NK-92 treated with Interleukin-12 subunit alpha and Interleukin-12 subunit beta, amount 100 ng/mL, for 24 hours (cell line): ENCODE measurements around the gene MNT.

ENCODE experiments used
- DNase-seq: peaks from one replicate; lab custom pipeline; 2025; lab: John Stamatoyannopoulos, UW

MNT gene

DNA sequence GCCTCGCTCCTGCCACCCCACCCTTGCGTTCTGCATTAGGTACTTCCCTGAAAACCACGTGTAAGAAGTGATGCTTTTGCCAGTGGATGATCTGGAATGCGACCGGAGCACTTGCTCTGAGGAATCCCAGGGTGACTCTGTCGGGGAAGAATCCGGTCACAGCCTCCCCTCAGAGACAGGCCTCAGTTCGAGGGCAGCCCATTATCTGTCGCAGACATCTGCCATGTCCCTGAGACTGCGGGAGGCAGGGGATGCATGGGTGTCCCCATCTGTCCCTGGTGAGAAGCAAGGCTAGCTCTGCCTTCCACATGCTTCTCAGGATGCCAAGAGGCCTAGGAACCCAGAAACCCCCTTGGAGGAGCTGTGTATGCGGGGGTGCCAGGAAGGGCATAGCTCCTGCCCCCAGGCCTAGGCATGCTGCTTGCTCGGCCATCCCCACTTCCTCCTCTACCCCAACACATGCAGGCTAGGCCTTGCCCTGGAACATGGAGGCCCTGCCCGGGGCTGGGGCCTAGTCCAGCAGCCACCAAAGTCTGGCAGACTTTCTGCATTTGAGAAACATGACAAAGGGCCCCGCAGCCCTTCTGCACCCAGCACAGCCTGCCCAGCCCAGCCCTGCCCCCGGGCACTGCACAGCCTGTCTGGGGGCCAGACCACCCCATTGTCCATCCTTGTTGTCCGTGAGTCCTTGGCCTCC, 20.5 kb downstream of the MNT start:
- DNase-seq: no peak

DNA sequence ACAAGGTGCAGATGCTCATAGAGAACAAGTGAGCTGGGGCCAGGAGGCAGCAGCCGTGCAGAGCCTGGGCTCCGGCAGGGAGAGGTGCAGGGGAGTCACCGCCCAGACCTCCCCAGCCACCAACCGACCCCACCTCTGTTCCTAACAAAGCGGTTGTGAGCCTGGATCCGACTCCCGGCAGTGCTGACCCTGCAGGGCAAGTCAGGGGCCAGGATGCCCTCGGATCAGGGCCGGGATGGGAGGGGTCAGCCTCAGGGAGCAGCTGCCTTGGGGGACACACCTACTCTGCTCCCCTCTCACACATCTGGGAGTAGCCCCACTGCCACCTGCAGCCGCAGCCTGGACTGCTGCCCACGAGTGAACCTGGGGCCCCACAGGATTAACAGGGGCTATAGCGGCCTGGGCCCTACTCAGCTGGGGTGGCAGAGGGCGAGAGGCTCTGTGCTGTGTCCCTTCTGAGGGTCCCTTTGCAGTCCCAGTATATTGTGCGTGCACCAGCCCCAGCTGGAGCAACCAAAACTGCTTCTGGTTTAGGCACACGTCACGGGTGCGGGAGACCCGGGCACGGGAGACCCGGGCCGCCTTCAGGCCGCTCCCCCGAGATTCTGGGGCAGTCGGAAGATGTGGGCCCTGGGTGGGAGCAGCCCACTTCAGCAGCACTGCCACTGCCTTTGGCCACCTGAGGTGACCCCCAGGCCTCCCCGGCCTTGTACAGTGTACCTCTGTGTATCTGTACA, 21.2 kb downstream of the MNT start:
- DNase-seq: no peak

DNA sequence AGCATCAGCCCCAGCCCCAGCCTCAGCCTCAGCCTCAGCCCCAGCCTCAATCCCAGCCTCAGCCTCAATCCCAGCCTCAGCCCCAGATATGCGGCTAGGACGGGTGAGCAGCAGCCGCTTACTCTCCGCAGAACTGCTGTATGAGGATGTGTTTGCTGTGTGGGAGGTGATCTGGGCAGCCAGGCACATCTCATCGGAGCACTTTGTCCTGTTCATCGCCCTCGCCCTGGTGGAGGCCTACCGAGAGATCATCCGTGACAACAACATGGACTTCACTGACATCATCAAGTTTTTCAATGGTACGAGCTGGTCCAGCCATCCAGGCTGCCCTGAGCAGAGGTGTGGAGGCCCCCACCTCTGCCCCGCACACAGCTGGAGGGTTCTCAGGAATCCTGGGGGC, 22.0 kb downstream of the MNT start:
- DNase-seq: no peak

DNA sequence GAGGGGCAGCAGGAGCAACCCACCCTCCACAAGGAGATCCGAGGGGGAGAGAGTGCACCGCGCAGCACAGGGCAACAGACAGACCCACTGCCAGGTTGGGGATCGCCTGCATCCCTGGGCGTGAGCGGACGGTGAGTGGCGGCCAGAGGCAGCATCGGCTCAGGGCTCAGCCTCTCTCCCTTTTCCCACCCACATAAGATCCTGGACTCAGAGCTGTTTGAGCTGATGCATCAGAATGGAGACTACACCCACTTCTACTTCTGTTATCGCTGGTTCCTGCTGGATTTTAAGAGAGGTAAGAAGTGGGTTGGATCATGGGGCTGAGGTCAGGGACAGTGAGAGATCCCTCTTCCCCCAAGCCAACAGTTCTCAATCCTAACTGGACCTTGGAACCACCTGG, 23.2 kb downstream of the MNT start:
- no peak for DNase-seq

DNA sequence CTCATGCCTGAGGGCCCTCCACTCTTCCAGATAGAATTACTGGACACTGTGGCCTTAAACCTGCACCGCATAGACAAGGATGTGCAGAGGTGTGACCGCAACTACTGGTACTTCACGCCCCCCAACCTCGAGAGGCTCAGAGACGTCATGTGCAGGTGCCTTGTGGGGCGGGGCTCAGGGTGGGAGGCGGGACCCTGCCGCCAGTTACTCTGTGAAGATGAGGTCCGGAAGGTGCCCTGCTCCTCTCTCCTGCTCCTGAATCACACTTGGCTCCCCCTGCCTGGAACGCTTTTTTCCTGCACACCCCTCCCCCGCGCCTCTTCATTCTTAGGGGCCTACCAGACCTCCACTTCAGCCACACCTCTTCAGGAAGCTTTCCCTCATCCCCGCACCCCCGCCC, 24.8 kb downstream of the MNT start:
- DNase-seq: no peak

DNA sequence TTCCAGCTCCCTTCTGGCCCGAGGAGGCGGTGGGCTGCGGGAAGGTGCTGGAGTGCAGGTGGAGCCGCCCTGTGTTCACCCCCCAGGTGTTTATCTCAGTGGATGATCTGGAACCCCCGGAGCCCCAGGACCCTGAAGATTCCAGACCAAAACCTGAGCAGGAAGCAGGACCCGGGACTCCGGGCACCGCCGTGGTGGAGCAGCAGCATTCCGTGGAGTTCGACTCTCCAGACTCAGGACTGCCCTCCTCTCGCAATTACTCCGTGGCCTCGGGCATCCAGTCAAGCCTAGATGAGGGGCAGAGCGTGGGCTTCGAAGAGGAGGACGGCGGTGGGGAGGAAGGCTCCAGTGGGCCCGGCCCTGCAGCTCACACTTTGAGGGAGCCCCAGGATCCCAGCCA, 25.5 kb downstream of the MNT start:
- DNase-seq: no peak

DNA sequence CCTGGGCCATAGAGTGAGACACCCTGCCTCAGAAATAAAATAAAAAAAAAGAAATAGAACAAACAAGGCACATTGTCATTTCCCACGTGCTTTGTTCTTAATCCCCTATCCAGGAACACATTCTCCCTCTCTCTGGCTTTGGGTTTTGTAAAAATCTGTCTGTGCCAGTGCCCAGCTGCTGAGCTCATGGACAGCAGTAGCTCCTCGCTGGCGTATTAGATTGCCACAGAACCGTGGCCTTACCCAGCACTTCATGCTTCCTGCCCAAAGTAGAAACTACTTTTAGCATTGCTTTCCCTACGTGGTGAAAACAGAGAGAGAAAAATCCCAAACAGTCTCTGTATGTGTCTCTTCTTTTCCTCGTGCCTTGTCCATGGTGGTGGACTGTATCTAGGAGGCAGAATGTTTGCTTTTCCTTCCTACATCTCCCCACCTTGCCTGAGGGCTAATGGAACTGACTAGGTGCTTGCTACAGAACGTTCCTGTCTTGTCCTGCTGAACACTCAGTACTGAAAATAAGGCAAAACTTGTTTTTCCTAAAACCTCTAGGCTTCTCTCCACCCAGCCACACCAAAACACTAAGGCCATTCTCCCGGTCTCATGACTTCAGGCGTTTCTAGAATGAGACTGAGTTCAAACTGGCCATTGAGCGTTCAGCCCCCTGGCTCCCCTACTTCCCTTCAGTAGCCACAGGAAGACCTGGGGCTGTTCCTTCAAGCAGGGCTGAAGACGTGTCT, 26.1 kb downstream of the MNT start:
- DNase-seq: no peak

DNA sequence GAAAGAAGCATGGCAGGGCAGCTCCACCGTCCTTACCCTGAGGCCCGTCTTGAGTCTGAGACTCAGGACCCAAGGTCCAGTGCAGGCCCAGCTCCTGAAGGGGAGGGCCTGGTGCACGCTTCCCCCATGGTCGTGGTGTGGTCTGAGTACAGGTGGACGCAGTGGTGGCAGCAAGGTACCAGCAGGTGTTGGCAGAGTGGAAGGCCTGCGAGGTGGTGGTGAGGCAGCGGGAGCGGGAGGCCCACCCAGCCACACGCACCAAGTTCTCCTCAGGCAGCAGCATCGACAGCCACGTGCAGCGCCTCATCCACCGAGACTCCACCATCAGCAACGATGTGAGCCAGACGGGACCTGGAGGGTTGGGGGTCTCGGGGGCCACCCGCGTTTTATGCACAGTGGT, 27.7 kb downstream of the MNT start:
- DNase-seq: no peak

DNA sequence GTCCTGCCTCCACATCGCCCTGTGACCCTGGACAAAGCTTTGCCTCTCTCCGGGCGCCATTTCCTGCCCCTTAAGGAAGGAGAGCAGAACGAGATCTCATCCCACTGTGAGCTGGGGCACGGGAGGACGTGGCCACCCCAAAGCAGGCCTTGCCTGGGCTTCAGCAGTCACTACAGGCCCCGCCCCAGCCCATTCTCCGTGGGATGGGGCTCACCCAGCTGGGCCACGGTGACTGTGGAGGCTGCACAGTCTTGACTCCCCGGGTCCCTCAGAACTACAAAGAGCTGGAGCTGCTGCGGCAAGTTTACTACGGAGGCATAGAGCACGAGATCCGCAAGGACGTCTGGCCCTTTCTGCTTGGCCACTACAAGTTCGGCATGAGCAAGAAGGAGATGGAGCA, 28.2 kb downstream of the MNT start:
- DNase-seq: no peak

DNA sequence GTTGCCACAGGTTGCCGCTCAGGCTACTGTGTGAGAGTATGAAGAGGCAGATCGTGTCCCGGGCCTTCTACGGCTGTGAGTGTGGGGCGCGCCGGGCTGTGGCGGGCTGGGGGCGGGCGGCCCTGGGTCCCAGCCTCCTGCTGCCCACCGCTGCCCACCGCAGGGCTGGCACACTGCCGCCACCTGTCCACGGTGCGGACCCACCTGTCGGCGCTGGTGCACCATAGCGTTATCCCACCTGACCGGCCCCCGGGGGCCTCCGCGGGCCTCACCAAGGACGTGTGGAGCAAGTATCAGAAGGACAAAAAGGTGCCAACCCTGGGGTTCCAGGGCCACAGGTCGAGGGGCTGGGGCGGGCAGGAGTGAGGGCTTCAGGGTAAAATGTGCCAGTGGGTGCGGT, 28.7 kb downstream of the MNT start:
- no peak for DNase-seq

DNA sequence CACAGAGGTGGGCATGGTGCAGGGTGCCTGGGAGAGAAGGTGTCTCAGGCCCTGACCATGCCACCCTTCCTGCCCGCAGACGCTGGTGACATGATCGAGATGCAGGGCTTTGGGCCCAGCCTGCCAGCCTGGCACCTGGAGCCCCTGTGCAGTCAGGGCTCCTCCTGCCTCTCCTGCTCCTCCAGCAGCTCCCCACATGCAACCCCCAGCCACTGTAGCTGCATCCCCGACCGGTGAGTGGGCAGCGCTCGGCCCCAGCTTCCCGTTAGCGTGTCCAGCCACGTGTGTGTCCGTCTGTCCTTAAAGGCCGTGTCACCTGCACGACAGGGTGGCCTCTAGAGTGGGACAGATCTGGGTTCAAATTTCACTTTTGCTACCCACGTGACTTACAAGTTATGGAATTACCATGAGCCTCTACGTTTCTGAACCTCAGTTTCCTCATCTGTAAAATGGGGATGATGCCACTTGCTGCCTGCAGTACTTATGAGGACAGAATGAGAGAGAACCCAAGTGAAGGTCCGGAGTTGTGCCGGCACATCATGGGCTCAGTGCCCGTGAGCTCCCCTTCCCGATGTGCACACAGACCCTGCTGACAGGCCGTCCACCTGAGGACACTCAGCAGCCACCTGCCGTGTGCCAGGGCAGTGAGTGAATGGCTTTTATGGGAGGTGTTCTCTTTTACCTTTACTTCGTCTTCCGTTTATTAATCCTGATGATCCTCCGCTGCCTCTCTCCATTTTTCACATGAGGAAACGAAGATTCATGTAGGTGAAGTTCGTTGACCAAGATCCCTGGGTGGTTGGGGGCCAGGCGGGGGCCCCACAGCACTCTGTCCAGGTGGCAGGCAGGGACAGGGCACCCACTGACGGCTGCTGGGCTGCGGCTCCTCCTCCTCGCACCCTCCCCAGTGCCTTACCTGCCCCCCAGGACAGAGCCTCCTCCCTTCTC, 29.4 kb downstream of the MNT start:
- no peak for DNase-seq

DNA sequence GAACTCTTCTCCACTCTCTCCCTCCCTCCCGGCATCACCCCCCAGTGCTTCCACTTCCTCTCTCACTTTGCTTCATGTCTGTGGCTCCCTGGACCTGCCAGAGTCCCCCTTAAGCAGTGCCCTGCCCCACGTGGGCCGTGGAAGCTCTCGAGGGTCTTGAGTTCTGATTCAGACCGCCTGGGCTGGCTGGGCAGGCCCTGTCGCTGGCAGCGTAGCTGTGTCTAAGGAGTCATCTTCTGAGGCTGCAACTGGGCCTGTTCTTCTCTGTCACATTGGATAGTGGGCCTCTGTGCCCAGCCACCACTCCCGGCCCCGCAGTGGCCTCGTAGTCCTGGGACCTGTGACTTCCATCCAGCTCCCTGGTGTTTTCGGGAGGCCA, 30.7 kb downstream of the MNT start:
- DNase-seq: no peak

DNA sequence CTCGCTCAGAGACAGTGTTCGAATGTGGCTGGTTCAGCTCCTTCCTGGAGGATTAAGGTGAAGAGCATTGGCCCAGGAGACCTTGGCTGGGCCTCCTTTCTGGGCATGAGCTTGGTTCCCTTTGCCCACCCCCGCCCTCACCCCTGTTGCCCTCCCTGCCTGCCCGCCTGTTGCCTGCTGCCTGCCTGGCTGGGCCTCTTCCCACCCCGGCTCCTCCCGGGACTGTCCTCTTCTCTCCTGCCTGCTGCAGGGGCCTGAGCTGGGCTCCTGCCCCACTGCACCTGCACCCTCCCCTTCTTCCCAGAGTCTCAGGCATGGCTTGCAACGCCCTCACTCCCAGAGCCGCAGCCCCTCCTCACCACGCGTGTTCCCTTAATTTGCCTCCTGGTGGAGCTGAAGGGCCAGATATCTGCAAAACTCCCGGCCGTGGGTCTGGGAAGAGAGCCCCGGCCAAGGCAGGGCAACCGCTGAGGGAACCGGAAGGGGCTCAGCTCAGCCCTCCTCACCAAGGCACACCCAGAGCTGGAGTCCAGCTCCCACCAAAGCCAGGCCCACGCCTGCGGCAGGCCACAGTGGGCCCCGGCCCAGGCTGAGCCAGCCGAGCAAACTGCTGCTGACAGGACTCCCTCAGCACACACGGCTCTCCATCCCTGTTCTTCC, 31.2 kb downstream of the MNT start:
- no peak for DNase-seq

DNA sequence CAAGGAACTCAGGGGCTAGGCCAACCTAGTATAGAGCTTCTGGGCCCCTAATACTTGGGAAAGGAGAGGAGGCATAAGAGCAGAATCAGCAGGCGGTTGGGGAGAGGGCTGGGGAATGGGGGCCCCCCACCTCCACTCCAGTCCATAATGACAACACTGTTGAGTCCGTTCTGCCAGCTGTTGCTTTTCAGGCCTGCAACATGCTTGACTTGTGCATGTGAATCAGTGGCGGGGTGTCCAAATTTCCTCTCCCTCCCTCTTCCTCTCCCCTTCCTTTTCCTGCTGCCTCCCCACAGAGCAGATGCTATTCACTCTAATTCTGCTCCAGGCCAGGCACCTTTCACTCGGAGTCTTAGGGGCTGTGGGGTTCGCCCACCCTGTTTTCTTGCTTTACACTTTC, 31.8 kb downstream of the MNT start:
- no peak for DNase-seq

DNA sequence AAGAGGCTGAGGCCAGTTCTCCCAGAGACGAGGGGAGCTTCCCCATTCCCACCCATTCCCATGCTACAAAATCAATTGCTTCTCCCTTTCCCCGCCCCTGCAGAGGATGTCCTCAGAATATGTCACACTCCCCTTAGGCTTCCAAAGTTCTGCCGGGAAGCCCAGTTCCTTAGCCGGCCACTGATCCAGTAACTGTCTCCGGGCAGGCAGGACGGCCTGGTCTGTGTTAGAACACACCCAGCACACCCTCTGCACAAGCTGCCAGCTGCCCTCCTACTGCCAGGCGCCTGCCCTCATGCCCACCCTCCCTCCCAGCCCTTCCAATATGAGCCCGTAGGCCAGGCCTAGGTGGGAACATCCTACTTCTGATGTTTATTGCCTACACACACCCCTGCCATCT, 32.5 kb downstream of the MNT start:
- DNase-seq: no peak

DNA sequence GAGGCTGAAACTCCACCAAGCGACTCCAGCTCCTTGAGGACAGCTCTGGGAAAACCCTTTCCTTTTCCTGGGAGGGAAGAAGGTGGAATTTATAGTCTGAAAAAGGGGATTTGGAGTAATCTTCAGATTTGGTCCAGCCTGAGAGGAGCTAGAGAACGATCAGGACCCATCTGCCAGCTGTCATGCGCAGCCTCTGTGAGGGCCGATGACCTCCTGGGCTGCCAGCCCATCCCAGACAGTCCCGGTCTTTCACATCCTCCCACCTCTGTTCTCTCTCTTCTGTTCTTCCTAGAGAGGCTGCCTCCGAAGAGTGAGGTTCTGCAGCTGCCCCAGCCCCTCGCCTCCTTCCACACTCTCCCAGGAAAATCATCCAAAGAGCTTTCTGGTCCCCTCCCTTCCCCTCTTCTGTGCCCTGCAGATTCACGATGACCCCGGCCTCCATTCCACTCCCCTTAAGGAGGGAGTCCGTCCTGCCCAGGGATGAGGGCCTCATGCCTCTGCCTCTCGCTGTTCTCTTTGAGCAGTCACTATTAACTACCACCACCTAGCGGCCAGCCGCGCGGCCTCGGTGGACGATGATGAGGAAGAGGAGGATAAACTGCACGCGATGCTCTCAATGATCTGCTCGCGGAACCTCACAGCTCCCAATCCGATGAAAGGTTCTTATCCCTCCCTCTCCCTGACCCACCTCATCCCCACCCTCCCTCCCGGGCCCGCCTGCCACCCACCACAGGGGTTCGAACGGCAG, 33.9 kb downstream of the MNT start:
- no peak for DNase-seq

DNA sequence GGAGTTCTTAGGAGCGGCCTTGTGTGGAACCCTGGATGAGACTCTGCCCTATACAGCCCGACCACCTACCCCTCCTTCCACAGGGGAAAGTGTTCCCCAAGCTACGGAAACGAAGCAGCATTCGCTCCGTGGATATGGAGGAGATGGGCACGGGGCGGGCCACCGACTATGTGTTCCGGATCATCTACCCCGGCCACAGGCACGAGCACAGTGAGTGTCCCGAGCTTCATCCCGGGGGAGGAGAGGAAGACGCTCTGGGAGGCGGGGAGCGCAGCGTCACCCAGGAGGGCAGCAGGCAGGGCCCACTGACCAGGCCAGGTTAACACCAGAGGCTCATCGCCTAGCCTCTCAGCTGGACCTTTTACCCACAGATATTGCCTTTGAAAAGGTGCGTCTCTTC, 35.7 kb downstream of the MNT start:
- DNase-seq: no peak

DNA sequence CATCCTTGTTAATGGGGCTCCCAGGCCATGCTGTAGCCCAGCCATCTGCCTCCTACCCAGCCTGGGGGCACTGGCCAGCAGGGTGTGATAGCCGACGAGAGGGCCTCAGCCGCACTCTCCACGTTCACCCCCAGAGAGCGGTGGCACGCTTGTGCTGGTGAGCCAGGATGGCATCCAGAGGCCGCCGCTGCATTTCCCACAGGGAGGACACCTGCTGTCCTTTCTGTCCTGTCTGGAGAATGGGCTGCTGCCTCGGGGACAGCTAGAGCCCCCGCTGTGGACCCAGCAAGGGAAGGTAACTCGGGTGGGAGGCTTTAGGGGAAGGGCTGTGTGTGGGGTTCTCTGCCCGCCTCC, 36.1 kb downstream of the MNT start:
- DNase-seq: no peak

DNA sequence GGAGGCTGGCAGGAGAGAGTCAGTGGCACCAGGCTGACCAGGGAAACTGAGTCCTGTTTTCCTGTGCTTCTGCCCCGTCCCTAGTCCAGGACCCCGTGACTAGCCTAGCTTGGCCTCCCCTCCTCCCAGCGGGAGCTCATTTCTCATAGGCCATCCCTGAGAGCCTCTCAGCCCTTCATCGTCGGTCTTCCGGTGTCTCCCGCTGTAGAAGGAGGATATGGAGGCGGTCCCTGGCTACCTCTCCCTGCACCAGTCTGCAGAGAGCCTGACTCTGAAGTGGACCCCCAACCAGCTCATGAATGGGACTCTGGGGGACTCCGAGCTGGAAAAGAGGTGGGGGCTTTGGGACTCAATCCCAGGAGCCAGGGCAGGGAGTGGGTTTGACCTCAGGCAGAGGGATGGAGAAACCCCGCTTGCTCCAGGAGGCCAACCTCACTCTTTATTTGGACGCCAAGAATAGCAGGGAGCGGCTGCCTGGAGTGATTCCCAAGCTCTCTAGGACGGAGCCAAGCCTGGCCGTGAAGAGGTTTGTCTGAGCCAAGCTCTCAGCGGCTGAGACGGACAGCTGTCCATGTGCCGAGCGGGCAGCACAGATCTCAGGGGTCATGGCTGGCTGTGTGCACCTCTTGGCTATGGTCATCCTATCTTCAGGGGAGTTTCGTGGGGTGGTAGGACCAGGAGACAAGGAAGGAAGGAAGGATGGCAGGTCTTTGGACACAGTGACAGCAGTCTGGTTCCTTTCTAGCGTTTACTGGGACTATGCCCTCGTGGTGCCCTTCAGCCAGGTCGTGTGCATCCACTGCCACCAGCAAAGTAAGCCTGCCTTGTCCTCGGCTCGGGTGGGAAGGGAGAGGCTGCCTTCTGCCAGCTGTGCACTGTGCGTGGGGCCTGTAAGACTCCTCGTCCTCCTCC, 36.8 kb downstream of the MNT start:
- no peak for DNase-seq

DNA sequence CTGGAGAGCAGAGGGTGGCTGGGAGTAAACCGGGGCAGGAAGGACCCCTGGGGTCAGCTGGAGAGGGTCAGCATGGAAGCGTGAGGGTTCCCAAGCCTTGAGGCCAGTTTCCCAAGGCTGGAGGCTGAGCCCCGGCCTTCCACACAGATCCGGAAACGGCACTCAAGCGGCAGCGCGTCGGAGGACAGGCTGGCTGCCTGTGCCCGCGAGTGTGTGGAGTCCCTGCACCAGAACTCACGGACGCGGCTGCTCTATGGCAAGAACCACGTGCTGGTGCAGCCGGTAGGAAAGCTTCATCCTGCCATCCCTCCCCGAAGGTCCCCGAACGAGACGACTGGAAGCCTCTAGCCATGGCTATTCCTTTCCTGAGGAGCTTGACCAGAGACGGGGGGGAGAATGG, 37.5 kb downstream of the MNT start:
- no peak for DNase-seq
